Lower leg skin (tissue), 4 donors: Measurements from ENCODE around the gene RAD51B. TPM values are rescaled to one million over a fixed set of nuclear protein-coding genes. Genes with fewer than 3 reads are reported as not detected.

ENCODE experiments used
- DNase-seq, 2 donors: peaks; one replicate each; pipeline ENCODE4 v3.0.0-alpha.2; 2019; ENCODE audit warnings: low spot score in 2 of 2
- H3K4me3 ChIP-seq: fragments of 200-600 bp; sonication (generic); 2 replicates; pipeline ENCODE4 v1.5.1; 2017; ENCODE audit warnings: mild to moderate bottlenecking, low read depth; ENCODE audit not compliant: poor library complexity, severe bottlenecking
- CTCF ChIP-seq, 3 donors: fragments of 450-650 bp; IDR thresholded peaks; one replicate each; pipeline ENCODE4 v1.5.1; 2016; ENCODE audit warnings: antibody characterized with exemption in 3 of 3, mild to moderate bottlenecking in 3 of 3, moderate library complexity in 2 of 3
- POLR2A ChIP-seq, 2 donors: fragments of 450-650 bp; IDR thresholded peaks; one replicate each; pipeline ENCODE4 v1.6.1; 2016 to 2017; ENCODE audit warnings: antibody characterized with exemption in 2 of 2, mild to moderate bottlenecking in 1 of 2, moderate library complexity in 1 of 2
- WGBS, 2 donors: methylation state at CpG; one replicate each; pipeline ENCODE4 v1.1.5; 2018; 5-methylcytosine and 5-hydroxymethylcytosine counted together
- intact Hi-C: fragments of 100-400 bp; cut with DNase I; formaldehyde crosslinking; loops from one replicate; pipeline ENCODE4 v1.15.0; 2023; ENCODE audit warnings: low total_unique reads
- total RNA-seq, 4 donors: library from RNA; depleted of rRNA; stranded (reverse); fragments of >200 nt; gene quantifications; one replicate each; pipeline ENCODE4 v1.1.0, GENCODE V29; 2016

The RAD51B gene
- total RNA-seq, 4 donors from 2014 or later = 6.1 to 27.2 (median 13.6) TPM

GRCh38 chr14:68233101-68233784 is 413.7 kb downstream of the RAD51B start:
- no peak overlapping the region for H3K4me3 ChIP-seq
- intact Hi-C loops = no loop called here
- no peak for DNase-seq
- TF ChIP-seq POLR2A (IDR thresholded peaks at IDR 0.05) (no peak), CTCF (IDR thresholded peaks at IDR 0.05) (no peak)

GRCh38 chr14:68234101-68234905 is 414.7 kb downstream of the RAD51B start:
- DNase-seq = no peak
- 78 to 80% methylated on average over 3 of the region's 3 CpGs for WGBS, 2 donors

GRCh38 chr14:68235011-68235410 is 415.4 kb downstream of the RAD51B start:
- 77 to 84% methylated on average over 3 of the region's 3 CpGs for WGBS, 2 donors
- DNase-seq = no peak
- TF ChIP-seq CTCF (IDR thresholded peaks at IDR 0.05) (no peak), POLR2A (IDR thresholded peaks at IDR 0.05) (no peak)
- intact Hi-C loops = no loop called here
- H3K4me3 ChIP-seq = no peak overlapping the region

More at GRCh38 chr14:68234101-68234905, 414.7 kb downstream of the RAD51B start:
- H3K4me3 ChIP-seq = no peak overlapping the region
- intact Hi-C loops = no loop called here
- no peak for TF ChIP-seq POLR2A (IDR thresholded peaks at IDR 0.05)
- no peak for TF ChIP-seq CTCF (IDR thresholded peaks at IDR 0.05)

GRCh38 chr14:68236582-68237458 is 417.2 kb downstream of the RAD51B start:
- TF ChIP-seq CTCF (IDR thresholded peaks at IDR 0.05) (no peak), POLR2A (IDR thresholded peaks at IDR 0.05) (no peak)
- no peak overlapping the region for H3K4me3 ChIP-seq
- intact Hi-C loops = no loop called here
- WGBS, 2 donors = 31 to 35% methylated on average over 1 of the region's 1 CpG
- no peak for DNase-seq

GRCh38 chr14:68238551-68238950 is 419.0 kb downstream of the RAD51B start:
- no peak for TF ChIP-seq POLR2A (IDR thresholded peaks at IDR 0.05)
- no peak for TF ChIP-seq CTCF (IDR thresholded peaks at IDR 0.05)
- intact Hi-C loops = no loop called here
- H3K4me3 ChIP-seq = no peak overlapping the region
- DNase-seq = no peak
- WGBS, 2 donors = 92 to 100% methylated on average over 1 of the region's 1 CpG
